Measurements from ENCODE around the gene TMSB15C.
A peak's percentile ranks its signal among the peaks of the same experiment; 100 is the strongest.
"Not testable (repeated sequence)": the region's sequence is repeated elsewhere in the genome, so short reads cannot be mapped to it uniquely, and the experiment has no call there.

Gene TMSB15C

GRCh38 chrX:104075778-104076445 lies at the start of gene TMSB15C:
Gene TMSB15C, minus strand, starts transcription at chrX:104076236.
- in situ Hi-C loops (cut with HindIII; ENCODE audit: low pct_ligation_motif_present, low pct_unique_long_range_greater_than_20kb, low sequenced_read_pairs); DNase-seq: not testable (repeated sequence)

GRCh38 chrX:104122829-104123228 lies 46.8 kb upstream of the TMSB15C start:
- in situ Hi-C loops (cut with HindIII; ENCODE audit: low pct_ligation_motif_present, low pct_unique_long_range_greater_than_20kb, low sequenced_read_pairs), result no loop called here
- DNase-seq, result no peak

GRCh38 chrX:104118765-104119164 lies 42.7 kb upstream of the TMSB15C start:
- in situ Hi-C loops (cut with HindIII; ENCODE audit: low pct_ligation_motif_present, low pct_unique_long_range_greater_than_20kb, low sequenced_read_pairs), result no loop called here
- DNase-seq, result no peak

- DNase-seq, result no peak
- in situ Hi-C loops (cut with HindIII; ENCODE audit: low pct_ligation_motif_present, low pct_unique_long_range_greater_than_20kb, low sequenced_read_pairs), result no loop called here
Measured at GRCh38 chrX:104117759-104118158, 41.7 kb upstream of the TMSB15C start.

- in situ Hi-C loops (cut with HindIII; ENCODE audit: low pct_ligation_motif_present, low pct_unique_long_range_greater_than_20kb, low sequenced_read_pairs), result no loop called here
- DNase-seq, result peak; percentile 60
Measured at GRCh38 chrX:104113222-104113965, 37.4 kb upstream of the TMSB15C start.

GRCh38 chrX:104112326-104112951 lies 36.4 kb upstream of the TMSB15C start, which contains the start of gene ZCCHC18:
Gene ZCCHC18, plus strand, starts transcription at chrX:104112523. Its CDS starts 1,589 bp downstream, at chrX:104114112.
- in situ Hi-C loops (cut with HindIII; ENCODE audit: low pct_ligation_motif_present, low pct_unique_long_range_greater_than_20kb, low sequenced_read_pairs), result no loop called here
- peak; percentile 64 for DNase-seq

- DNase-seq; in situ Hi-C loops (cut with HindIII; ENCODE audit: low pct_ligation_motif_present, low pct_unique_long_range_greater_than_20kb, low sequenced_read_pairs): not testable (repeated sequence)
Measured at GRCh38 chrX:104110491-104111240, 34.6 kb upstream of the TMSB15C start.

GRCh38 chrX:104108955-104109354 lies 32.9 kb upstream of the TMSB15C start:
- DNase-seq, result no peak
- in situ Hi-C loops (cut with HindIII; ENCODE audit: low pct_ligation_motif_present, low pct_unique_long_range_greater_than_20kb, low sequenced_read_pairs), result no loop called here

- in situ Hi-C loops (cut with HindIII; ENCODE audit: low pct_ligation_motif_present, low pct_unique_long_range_greater_than_20kb, low sequenced_read_pairs), result no loop called here
- no peak for DNase-seq
Measured at GRCh38 chrX:104105330-104106262, 29.6 kb upstream of the TMSB15C start.

- no peak for DNase-seq
- in situ Hi-C loops (cut with HindIII; ENCODE audit: low pct_ligation_motif_present, low pct_unique_long_range_greater_than_20kb, low sequenced_read_pairs), result no loop called here
Measured at GRCh38 chrX:104104676-104105075, 28.6 kb upstream of the TMSB15C start.

GRCh38 chrX:104098919-104099318 lies 22.9 kb upstream of the TMSB15C start:
- no peak for DNase-seq
- in situ Hi-C loops (cut with HindIII; ENCODE audit: low pct_ligation_motif_present, low pct_unique_long_range_greater_than_20kb, low sequenced_read_pairs), result no loop called here

GRCh38 chrX:104098151-104098808 lies 22.2 kb upstream of the TMSB15C start:
- in situ Hi-C loops (cut with HindIII; ENCODE audit: low pct_ligation_motif_present, low pct_unique_long_range_greater_than_20kb, low sequenced_read_pairs), result no loop called here
- peak; percentile 44 for DNase-seq

- in situ Hi-C loops (cut with HindIII; ENCODE audit: low pct_ligation_motif_present, low pct_unique_long_range_greater_than_20kb, low sequenced_read_pairs), result no loop called here
- no peak for DNase-seq
Measured at GRCh38 chrX:104085919-104086318, 9.9 kb upstream of the TMSB15C start.

- DNase-seq, result no peak
- in situ Hi-C loops (cut with HindIII; ENCODE audit: low pct_ligation_motif_present, low pct_unique_long_range_greater_than_20kb, low sequenced_read_pairs), result no loop called here
Measured at GRCh38 chrX:104085477-104085876, 9.4 kb upstream of the TMSB15C start.

- DNase-seq, result no peak
- in situ Hi-C loops (cut with HindIII; ENCODE audit: low pct_ligation_motif_present, low pct_unique_long_range_greater_than_20kb, low sequenced_read_pairs), result no loop called here
Measured at GRCh38 chrX:104084534-104085277, 8.7 kb upstream of the TMSB15C start.

GRCh38 chrX:104084063-104084462 lies 8.0 kb upstream of the TMSB15C start:
- in situ Hi-C loops (cut with HindIII; ENCODE audit: low pct_ligation_motif_present, low pct_unique_long_range_greater_than_20kb, low sequenced_read_pairs), result no loop called here
- DNase-seq, result no peak

GRCh38 chrX:104077854-104078253 lies 1.8 kb upstream of the TMSB15C start:
- in situ Hi-C loops (cut with HindIII; ENCODE audit: low pct_ligation_motif_present, low pct_unique_long_range_greater_than_20kb, low sequenced_read_pairs), result not testable (repeated sequence)

More at GRCh38 chrX:104077854-104078253, 1.8 kb upstream of the TMSB15C start:
- DNase-seq, result not testable (repeated sequence)

Data from ACHN (cell line).